GM18868 (cell line): ENCODE results near the gene RPTOR.

Source experiments
- ATAC-seq: cut with Tn5 transposase; IDR thresholded peaks from one replicate; pipeline ENCODE4 v1.9.1; 2021; ENCODE audit warnings: mild to moderate bottlenecking, moderate library complexity; ENCODE audit not compliant: unreplicated experiment

The RPTOR gene

GRCh38 chr17:80965606-80966005, 421.0 kb downstream of the RPTOR start:
- no peak for ATAC-seq

DNA sequence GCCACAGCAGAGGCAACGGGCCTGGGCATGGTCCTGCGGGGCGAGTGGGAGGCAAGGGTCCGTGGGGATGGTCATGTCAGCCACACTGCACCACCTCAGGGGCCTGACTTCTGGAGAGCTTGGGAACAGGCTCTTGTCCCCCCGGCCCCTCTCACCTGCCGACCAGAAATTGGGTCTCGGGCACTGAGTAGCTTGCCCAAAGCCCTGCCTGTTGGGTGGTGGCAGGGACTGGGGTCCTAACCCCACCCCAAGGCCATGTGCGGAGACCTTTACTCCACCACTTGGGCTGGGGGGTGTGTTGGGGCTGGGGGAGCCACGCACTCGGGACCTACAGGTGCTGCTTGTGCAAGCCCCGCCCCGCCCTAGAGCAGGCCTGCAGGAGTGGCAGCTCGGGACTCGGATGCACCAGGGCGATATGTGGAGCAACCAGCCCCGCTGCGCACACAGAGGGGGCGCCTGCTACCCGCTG, 422.8 kb downstream of the RPTOR start:
- ATAC-seq = no peak

GRCh38 chr17:80968602-80969029, 424.0 kb downstream of the RPTOR start:
- no peak for ATAC-seq

DNA sequence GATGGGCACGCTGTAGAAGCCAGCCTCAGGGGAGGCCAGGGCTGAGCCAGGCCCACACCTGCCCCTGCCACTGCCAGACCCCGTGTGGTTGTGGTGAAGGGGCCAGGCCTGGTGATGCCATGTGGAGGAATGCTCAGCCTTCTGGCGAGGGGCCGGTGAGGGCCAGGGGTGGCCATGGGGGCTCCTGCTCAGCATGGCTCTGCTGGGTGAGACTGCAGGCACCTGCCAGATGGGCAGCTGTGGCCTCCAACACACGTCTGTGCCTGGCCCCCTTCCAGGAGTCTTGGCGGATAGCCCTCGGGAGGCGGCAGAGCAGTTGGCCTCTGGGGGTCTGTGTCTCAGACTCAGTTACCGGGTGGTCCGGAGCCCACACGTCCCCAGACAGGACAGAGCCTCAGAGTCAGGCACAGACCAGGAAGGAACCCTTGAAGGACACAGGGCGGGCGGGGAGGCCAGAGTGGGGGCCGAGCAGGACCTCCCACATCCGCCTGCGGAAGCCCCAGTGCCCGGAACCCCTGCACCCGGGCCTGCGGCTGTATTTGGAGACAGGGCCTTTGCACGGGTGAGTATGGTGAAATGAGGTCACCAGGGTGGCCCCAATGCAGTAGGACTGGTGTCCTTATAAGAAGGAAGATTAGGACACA, 424.5 kb downstream of the RPTOR start:
- ATAC-seq = no peak

DNA sequence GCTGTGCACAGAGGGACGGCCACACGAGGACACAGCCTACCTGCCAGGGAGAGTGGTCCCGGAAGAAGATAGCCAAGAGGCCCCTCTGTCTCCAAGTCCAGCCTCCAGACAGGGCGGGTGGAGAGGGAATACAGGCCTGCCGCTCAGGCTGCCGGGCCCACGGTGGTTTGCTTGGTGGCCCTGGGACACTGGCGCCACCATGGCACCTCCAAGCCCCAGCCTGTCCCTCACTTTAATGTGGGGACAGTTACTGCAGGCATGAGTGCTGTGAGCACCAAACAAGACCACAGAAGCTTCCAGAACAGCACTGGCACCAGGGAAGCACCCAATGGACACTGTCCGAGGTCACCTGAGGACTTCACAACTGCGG, 425.0 kb downstream of the RPTOR start:
- no peak for ATAC-seq

GRCh38 chr17:80970044-80970761, 425.6 kb downstream of the RPTOR start:
- ATAC-seq = no peak

DNA sequence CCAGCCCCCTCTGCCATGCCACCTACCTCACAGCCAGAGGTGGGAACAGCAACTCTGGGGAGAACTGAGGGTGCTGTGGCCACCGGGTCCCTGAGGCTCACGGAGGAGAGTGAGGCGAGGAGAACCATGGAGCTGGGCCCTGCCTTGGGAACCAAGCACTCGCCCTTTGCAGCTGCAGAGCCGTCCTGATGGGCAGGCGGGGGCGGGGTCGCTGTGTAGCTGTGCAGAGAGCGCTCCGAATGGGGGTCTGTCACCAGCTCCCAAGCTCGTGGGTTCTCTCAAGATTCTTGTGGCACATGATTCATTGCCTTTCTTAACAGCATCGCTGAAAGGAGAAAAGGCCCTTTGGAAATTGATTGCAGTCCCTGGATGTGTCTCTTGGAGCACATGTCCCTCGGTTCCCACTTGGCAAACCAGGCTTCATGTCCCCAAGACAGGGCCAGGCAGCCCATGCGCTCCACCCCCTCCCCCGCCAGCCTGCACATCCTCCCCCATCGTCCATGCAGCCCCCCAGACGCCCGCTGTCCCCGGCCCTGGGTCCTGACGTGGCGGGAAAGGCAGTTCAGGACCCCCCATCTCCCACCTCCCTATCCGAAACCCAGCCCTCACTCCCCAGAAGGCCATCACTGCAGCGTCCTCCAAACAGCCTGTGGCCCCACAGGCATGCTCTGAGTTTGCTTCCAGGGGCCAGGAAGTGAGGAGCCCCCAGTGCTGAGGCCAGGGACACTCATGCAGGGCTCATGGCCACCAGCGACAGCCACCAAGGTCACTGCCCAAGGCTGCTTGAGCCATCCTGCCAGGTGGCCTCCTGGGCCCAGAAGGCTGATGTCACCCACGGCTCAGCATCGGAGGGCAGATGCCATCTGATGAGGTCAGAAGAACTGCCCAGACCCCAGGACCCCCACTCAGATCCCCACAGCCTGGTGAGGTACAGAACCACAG, 426.4 kb downstream of the RPTOR start:
- ATAC-seq = no peak

- no peak for ATAC-seq
These were observed 427.2 kb downstream of the RPTOR start for GRCh38 chr17:80971704-80972304.

DNA sequence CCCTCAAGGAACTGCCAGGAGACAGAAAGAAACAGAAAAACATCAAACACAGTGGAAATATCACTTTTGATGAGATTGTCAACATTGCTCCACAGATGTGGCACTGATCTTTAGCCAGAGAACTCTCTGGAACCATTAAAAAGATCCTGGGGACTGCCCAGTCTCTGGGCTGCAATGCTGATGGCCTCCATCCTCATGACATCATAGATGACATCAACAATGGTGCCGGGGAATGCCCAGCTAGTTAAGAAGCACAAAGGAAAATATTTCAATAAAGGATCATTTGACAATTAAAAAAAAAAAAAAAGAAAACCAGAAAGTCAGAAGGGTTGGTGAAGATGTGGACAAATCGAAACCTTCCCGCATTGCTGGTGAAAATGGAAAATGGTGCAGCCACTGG, 432.1 kb downstream of the RPTOR start:
- no peak for ATAC-seq

DNA sequence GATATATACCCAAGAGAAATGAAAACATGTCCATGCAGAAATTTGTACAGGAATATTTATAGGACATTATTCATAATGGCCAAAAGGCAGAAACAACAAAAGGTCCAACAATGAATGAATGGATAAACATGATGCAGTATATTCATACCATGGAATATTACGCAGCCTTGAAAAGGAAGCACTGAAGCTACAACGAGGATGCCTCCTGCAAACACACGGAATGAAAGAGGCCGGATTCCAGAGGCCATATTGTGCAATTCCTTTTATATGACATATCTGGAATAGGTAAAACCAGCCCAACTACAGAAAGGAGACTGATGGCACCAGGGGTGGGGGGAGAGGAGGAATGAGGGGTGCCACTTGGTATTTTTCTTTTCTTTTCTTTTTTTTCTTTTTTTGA, 432.5 kb downstream of the RPTOR start:
- ATAC-seq = no peak

GRCh38 chr17:80978499-80979497, 434.2 kb downstream of the RPTOR start:
- no peak for ATAC-seq

GRCh38 chr17:80979547-80980378, 435.1 kb downstream of the RPTOR start:
- ATAC-seq = no peak

- no peak for ATAC-seq
These were observed 435.9 kb downstream of the RPTOR start for GRCh38 chr17:80980397-80981061.

DNA sequence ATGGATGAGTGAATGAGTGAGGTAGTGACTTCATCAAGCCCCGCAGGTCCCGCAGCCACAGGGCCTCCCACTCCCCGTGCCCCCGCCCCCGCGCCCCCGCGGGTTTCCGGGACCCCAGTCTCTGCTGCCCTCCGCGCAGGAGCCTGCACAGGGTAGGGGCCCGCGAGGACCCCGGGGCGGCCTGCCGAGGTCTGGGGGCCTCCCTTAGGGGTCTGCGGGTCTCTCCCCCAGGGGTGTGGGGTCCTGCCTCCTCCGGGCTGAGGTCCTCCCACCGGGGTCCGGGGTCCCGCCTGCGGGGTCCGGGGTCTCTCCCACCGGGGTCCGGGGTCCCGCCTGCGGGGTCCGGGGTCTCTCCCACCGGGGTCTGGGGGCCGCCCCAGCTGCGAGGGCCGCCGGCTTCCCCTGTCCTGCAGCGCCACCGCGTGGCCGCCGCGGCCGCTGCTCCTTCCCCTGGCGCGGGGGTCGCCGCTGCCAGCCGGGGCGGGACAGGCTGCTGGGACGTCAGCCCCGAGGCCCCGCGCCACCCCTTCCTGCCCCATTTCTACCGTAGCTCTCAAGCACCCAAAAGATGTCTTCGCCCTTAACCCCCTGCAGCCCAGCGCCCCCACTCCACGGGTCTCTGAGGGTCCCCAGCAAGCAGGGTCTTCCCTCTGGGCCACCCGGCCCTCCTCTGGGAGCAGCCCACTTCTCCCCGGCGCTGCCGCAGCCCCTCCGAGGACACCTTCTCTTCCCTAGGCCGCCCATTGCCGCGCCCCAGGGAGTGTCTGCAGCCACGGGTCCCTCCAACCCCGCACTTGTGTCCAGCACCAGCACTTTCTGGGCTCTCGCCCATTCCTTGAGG, 436.6 kb downstream of the RPTOR start:
- no peak for ATAC-seq

- ATAC-seq = no peak
These were observed 437.3 kb downstream of the RPTOR start for GRCh38 chr17:80981929-80982425.

GRCh38 chr17:80982426-80982974, 437.9 kb downstream of the RPTOR start:
- no peak for ATAC-seq

DNA sequence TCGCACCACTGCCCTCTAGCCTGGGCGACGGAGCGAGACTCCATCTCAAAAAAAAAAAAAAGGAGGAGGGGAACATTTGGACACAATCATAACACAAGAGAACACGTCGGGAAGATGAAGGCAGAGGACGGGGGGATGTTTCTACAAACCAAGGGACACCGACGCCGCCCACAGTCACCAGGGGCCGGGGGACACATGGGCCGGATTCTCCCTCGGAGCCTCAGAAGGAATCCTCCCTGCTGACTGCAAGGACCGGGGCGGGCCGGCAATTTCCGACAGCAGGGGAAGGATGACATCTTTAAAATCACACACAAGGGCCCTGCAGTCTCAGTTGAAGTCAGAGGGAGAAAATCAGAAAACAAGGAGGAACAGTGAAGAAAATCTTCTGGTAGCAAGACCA, 438.9 kb downstream of the RPTOR start:
- ATAC-seq = no peak
